Neural cell (in vitro differentiated cells): Measurements from ENCODE around the gene LAMC2. TPM values are rescaled to one million over a fixed set of nuclear protein-coding genes. Genes with fewer than 3 reads are reported as not detected.

Source experiments
- H2AFZ ChIP-seq: fragments of 200-600, 300-800 bp; sonication (generic), shearing (Covaris generic); 2 replicates; pipeline ENCODE4 v1.6.0; 2014; ENCODE audit warnings: low read depth, mild to moderate bottlenecking, antibody characterized with exemption, low read length, moderate library complexity
- H3F3A ChIP-seq: fragments of 200-600 bp; shearing (Covaris generic); 2 replicates; pipeline ENCODE4 v1.6.1; 2016; ENCODE audit warnings: mild to moderate bottlenecking, moderate library complexity, mixed read lengths, antibody characterized with exemption, low read length; ENCODE audit not compliant: insufficient read depth, poor library complexity, severe bottlenecking
- H3K27ac ChIP-seq: fragments of 200-600, 300-800 bp; sonication (generic), shearing (Covaris generic); 2 replicates; pipeline ENCODE4 v1.5.1; 2014; ENCODE audit warnings: mild to moderate bottlenecking, low read length, moderate library complexity
- H3K27me3 ChIP-seq: fragments of 300-800, 200-600 bp; sonication (generic), shearing (Covaris generic); 2 replicates; pipeline ENCODE4 v1.6.0; 2014; ENCODE audit warnings: mild to moderate bottlenecking, low read depth, low read length, moderate library complexity; ENCODE audit not compliant: insufficient read depth
- H3K36me3 ChIP-seq: fragments of 300-800, 200-600 bp; sonication (generic), shearing (Covaris generic); 2 replicates; pipeline ENCODE4 v1.5.1; 2014; ENCODE audit warnings: mild to moderate bottlenecking, antibody characterized with exemption, low read length, moderate library complexity; ENCODE audit not compliant: insufficient read depth
- H3K4me2 ChIP-seq: fragments of 300-800, 200-600 bp; sonication (generic), shearing (Covaris generic); 2 replicates; pipeline ENCODE4 v1.6.0; 2014; ENCODE audit warnings: mild to moderate bottlenecking, low read length
- H3K4me3 ChIP-seq: fragments of 300-800, 200-600 bp; sonication (generic), shearing (Covaris generic); 2 replicates; pipeline ENCODE4 v1.5.1; 2014; ENCODE audit warnings: mild to moderate bottlenecking, low read length, moderate library complexity
- H3K79me2 ChIP-seq: fragments of 200-600 bp; shearing (Covaris generic); replicated peaks from 2 replicates; pipeline ENCODE4 v1.6.0; 2014; ENCODE audit warnings: mild to moderate bottlenecking, low read length, moderate library complexity; ENCODE audit not compliant: insufficient read depth
- H3K9ac ChIP-seq: fragments of 300-800, 200-600 bp; sonication (generic), shearing (Covaris generic); 2 replicates; pipeline ENCODE4 v1.6.1; 2016; ENCODE audit warnings: mild to moderate bottlenecking, low read length, mixed read lengths
- H3K9me2 ChIP-seq: fragments of 200-600 bp; shearing (Covaris generic); 2 replicates; pipeline ENCODE4 v1.6.1; 2016; ENCODE audit warnings: mild to moderate bottlenecking, low read length, mixed read lengths; ENCODE audit not compliant: insufficient read depth
- H3K9me3 ChIP-seq: fragments of 200-600, 300-800 bp; sonication (generic), shearing (Covaris generic); 2 replicates; pipeline ENCODE4 v1.6.1; 2016; ENCODE audit warnings: mild to moderate bottlenecking, mixed run types, low read length, moderate library complexity, mixed read lengths
- H4K20me1 ChIP-seq: fragments of 200-600 bp; shearing (Covaris generic); 2 replicates; pipeline ENCODE4 v1.6.1; 2016; ENCODE audit warnings: mild to moderate bottlenecking, mixed run types; ENCODE audit not compliant: insufficient read depth
- CTCF ChIP-seq: fragments of 450-650 bp; IDR thresholded peaks from 2 replicates; pipeline ENCODE4 v1.5.1; 2014; ENCODE audit warnings: antibody characterized with exemption, mild to moderate bottlenecking, moderate library complexity; ENCODE audit not compliant: poor library complexity, severe bottlenecking
- EP300 ChIP-seq: fragments of 450-650 bp; conservative IDR thresholded peaks from 2 replicates; pipeline ENCODE4 v1.6.1; 2014; ENCODE audit warnings: antibody characterized with exemption, mild to moderate bottlenecking, moderate library complexity; ENCODE audit not compliant: poor library complexity, severe bottlenecking
- EZH2 ChIP-seq: fragments of 200-600, 300-800 bp; shearing (Covaris generic), sonication (generic); IDR thresholded peaks from 2 replicates; pipeline ENCODE4 v1.6.1; 2014; ENCODE audit warnings: antibody characterized with exemption, low read length, borderline replicate concordance, mild to moderate bottlenecking; ENCODE audit not compliant: insufficient read depth, poor library complexity, severe bottlenecking
- MXI1 ChIP-seq: fragments of 450-650 bp; conservative IDR thresholded peaks from 2 replicates; pipeline ENCODE4 v1.6.1; 2014; ENCODE audit warnings: antibody characterized with exemption, mild to moderate bottlenecking; ENCODE audit not compliant: poor library complexity, severe bottlenecking
- POLR2AphosphoS5 ChIP-seq: IDR thresholded peaks from 2 replicates; pipeline ENCODE4 v1.6.1; 2012
- RAD21 ChIP-seq: fragments of 450-650 bp; conservative IDR thresholded peaks from 2 replicates; pipeline ENCODE4 v1.6.1; 2014; ENCODE audit warnings: antibody characterized with exemption, mild to moderate bottlenecking, moderate library complexity
- REST ChIP-seq: IDR thresholded peaks from 2 replicates; pipeline ENCODE4 v1.6.1; 2012; ENCODE audit warnings: borderline replicate concordance
- SMC3 ChIP-seq: fragments of 450-650 bp; conservative IDR thresholded peaks from 2 replicates; pipeline ENCODE4 v1.6.1; 2014; ENCODE audit warnings: antibody characterized with exemption, mild to moderate bottlenecking, moderate library complexity; ENCODE audit not compliant: poor library complexity
- TAF1 ChIP-seq: IDR thresholded peaks from 2 replicates; pipeline ENCODE4 v1.6.1; 2012; ENCODE audit warnings: low read depth
- polyA plus RNA-seq: library from polyadenylated mRNA; depleted of rRNA; stranded (reverse); fragments of >200 nt; gene quantifications from 2 replicates; pipeline ENCODE4 v1.2.3, GENCODE V29; 2014

The LAMC2 gene
- polyA plus RNA-seq, 1 donor from 2014 or later: 0.67 TPM

- Histone ChIP-seq H3K4me3 (no peak overlapping the region), H3K9ac (no peak overlapping the region), H3K27ac (no peak overlapping the region), H3K79me2 (no peaks in the 10 kb centered on the region), H3K9me3 (no peaks in the 10 kb centered on the region), H3K27me3 (no peaks in the 10 kb centered on the region), H4K20me1 (no peaks in the 10 kb centered on the region), H3K36me3 (no peaks in the 10 kb centered on the region), H3F3A (no peaks in the 10 kb centered on the region), H3K4me2 (no peak overlapping the region), H3K9me2 (no peaks in the 10 kb centered on the region), H2AFZ (no peak overlapping the region)
- TF ChIP-seq RAD21 (no peak), REST (no peak), MXI1 (no peak), TAF1 (no peak), EP300 (no peak), CTCF (no peak), SMC3 (no peak), EZH2 (no peak), POLR2AphosphoS5 (no peak)
Observed at GRCh38 chr1:183152180-183152579, 33.9 kb upstream of the LAMC2 start.

- Histone ChIP-seq H4K20me1 (no peaks in the 10 kb centered on the region), H3K36me3 (no peaks in the 10 kb centered on the region), H3K9ac (no peak overlapping the region), H3K79me2 (no peaks in the 10 kb centered on the region), H3K4me2 (no peak overlapping the region), H2AFZ (no peak overlapping the region), H3K9me3 (no peaks in the 10 kb centered on the region), H3K4me3 (no peak overlapping the region), H3K9me2 (no peaks in the 10 kb centered on the region), H3K27ac (no peak overlapping the region), H3K27me3 (no peaks in the 10 kb centered on the region), H3F3A (no peaks in the 10 kb centered on the region)
- no peak for TF ChIP-seq EZH2
Observed at GRCh38 chr1:183155939-183156338, 30.1 kb upstream of the LAMC2 start.

GRCh38 chr1:183159960-183160359 is 26.1 kb upstream of the LAMC2 start:
- Histone ChIP-seq H3K27ac (no peak overlapping the region), H3K27me3 (no peaks in the 10 kb centered on the region), H3K4me3 (no peak overlapping the region), H4K20me1 (no peaks in the 10 kb centered on the region), H3K36me3 (no peaks in the 10 kb centered on the region), H3K9me2 (no peaks in the 10 kb centered on the region), H3F3A (no peaks in the 10 kb centered on the region), H3K9me3 (no peaks in the 10 kb centered on the region), H3K4me2 (no peak overlapping the region), H2AFZ (no peak overlapping the region), H3K9ac (no peak overlapping the region), H3K79me2 (no peaks in the 10 kb centered on the region)
- no peak for TF ChIP-seq CTCF
- TF ChIP-seq EZH2: no peak
- TF ChIP-seq TAF1: no peak
- no peak for TF ChIP-seq EP300
- TF ChIP-seq REST: no peak
- TF ChIP-seq MXI1: no peak
- no peak for TF ChIP-seq POLR2AphosphoS5
- no peak for TF ChIP-seq RAD21
- TF ChIP-seq SMC3: no peak
